Measurements from ENCODE around the gene APLN. TPM values are rescaled to one million over a fixed set of nuclear protein-coding genes. Genes with fewer than 3 reads are reported as not detected.

The APLN gene
- total and polyA plus RNA-seq, 8 donors, result 1.0 to 14.2 (median 5.8) TPM

DNA sequence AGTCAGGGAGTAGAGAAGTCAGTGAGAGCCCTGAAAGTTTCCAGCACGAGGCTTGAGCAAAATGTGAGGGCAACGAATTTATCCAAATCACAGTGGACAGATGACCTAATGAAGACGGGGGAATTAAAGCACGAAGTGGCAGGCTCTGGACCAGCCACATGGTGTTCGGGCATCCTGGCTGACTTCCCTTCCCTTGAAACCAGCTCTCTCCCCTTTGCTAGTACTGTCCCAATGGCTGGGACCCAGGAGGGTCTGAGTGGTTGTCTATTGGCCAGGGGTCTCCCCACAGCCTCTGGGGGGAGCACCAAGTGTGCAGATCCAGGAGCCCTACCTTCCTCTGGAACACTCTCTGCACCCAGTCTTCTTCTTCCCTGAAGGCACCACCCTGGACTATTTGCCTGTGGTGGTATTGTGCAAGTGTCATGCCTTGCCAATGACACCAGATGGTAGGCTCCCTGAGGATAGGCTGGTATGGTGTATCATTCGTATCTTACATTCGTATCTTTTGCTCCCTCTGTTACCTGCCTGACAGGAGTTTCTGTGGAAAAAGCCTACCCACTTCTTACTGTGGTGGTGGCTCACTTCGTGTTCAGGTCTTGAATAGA is 2.1 kb downstream of the APLN start:
- ATAC-seq (no peak), DNase-seq (no peak)
- intact Hi-C loops (cut with DNase I), result no loop called here
- TF ChIP-seq, protein P1, sequence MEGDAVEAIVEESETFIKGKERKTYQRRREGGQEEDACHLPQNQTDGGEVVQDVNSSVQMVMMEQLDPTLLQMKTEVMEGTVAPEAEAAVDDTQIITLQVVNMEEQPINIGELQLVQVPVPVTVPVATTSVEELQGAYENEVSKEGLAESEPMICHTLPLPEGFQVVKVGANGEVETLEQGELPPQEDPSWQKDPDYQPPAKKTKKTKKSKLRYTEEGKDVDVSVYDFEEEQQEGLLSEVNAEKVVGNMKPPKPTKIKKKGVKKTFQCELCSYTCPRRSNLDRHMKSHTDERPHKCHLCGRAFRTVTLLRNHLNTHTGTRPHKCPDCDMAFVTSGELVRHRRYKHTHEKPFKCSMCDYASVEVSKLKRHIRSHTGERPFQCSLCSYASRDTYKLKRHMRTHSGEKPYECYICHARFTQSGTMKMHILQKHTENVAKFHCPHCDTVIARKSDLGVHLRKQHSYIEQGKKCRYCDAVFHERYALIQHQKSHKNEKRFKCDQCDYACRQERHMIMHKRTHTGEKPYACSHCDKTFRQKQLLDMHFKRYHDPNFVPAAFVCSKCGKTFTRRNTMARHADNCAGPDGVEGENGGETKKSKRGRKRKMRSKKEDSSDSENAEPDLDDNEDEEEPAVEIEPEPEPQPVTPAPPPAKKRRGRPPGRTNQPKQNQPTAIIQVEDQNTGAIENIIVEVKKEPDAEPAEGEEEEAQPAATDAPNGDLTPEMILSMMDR (IDR thresholded peaks at IDR 0.05), result no peak
- Histone ChIP-seq H3K4me3 (no peak overlapping the region), H3K27ac (no peak overlapping the region), H3K36me3 (no peaks in the 10 kb centered on the region), H3K9me3 (no peaks in the 10 kb centered on the region), H3K4me1 (peaks cover 5 to 7% of the 10 kb centered on the region in 2 donors), H3K27me3 (peaks cover 0 to 29% of the 10 kb centered on the region in 2 donors)

DNA sequence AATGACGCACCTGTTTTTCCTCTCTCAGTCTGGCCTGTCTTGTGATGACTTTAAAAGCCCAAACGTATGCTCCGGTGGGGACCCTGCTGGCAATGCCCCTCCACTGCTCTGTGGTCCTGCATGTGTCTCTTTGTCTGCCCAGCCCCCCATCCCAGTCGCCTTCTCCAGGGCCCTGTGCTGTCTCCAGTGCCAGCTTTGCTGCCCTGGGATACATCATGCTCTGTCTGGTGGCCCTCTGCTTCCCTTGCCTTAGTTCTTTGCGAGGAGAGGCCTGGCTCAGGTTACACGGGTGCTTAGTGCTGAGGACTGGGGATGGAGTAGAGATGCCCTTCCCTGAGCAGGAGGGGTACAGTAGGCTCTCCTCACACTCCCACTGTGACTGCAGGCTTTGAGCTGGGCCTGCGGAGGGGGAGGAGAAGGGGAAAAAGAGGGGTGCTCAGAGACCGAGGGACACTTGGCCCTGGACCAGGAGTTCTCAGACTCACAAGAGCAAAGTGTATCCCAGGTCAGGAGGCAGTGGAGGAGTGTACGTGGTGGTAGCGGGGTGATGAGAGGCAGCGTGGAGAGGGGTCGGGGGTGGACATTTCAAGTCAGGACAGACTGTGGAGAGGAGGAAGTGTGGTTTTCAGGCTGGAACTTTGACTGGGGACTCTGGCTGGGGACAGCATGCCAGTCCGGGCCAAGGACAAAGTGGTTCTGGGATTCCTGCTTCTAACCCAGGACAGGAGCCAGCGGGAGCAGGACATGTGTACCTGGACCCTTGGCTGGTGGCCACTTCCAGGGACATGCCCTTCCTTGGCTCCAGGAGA is 2.8 kb downstream of the APLN start:
- Histone ChIP-seq H3K9me3 (no peaks in the 10 kb centered on the region), H3K4me1 (peaks cover 5 to 7% of the 10 kb centered on the region in 2 donors), H3K27ac (no peak overlapping the region), H3K27me3 (peaks cover 0 to 29% of the 10 kb centered on the region in 2 donors), H3K36me3 (no peaks in the 10 kb centered on the region), H3K4me3 (no peak overlapping the region)
- intact Hi-C loops (cut with DNase I), result no loop called here
- ATAC-seq (no peak), DNase-seq (no peak)
- TF ChIP-seq, protein P1 (IDR thresholded peaks at IDR 0.05), result no peak

DNA sequence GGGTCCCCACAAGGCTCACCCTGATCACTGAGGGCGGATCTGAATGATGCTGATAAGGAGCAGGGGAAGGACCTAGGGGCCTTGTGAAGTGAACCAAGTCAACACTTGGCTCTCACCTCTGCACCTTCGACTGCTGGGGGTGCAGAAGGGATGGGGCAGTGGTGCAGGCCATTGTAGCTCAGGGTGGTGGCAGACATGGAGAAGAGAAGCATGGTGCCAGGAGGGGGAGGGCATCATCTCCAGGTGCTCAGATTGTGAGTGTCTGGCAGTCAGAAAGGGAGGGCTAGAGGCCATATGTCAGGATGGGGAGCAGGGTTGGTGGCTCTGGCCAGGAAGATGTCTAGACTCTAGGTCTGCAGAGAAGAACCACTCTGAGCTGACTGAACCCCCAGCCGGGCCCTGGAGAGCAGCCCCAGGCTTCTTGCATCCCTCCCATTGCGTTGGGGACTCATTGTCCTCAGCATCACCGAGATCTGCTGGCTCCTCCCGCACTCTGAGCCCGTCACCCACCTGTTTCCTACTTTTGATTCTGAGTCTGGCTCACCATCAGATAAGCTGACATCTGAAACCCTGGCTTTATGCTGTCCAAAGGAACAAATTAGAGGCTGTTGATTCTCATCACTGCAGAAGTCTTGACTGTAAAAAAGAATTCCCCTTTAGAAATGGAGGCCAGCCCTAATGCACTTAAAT is 3.8 kb downstream of the APLN start:
- intact Hi-C loops (cut with DNase I), result no loop called here
- H3K9me3 ChIP-seq, result no peaks in the 10 kb centered on the region
- no peak overlapping the region for H3K4me3 ChIP-seq
- ATAC-seq (no peak), DNase-seq (no peak)
- TF ChIP-seq, protein P1 (IDR thresholded peaks at IDR 0.05), result no peak
- H3K27ac ChIP-seq, result no peak overlapping the region
- peaks cover 0 to 29% of the 10 kb centered on the region in 2 donors for H3K27me3 ChIP-seq
- H3K4me1 ChIP-seq, result peaks cover 5 to 7% of the 10 kb centered on the region in 2 donors
- H3K36me3 ChIP-seq, result no peaks in the 10 kb centered on the region

DNA sequence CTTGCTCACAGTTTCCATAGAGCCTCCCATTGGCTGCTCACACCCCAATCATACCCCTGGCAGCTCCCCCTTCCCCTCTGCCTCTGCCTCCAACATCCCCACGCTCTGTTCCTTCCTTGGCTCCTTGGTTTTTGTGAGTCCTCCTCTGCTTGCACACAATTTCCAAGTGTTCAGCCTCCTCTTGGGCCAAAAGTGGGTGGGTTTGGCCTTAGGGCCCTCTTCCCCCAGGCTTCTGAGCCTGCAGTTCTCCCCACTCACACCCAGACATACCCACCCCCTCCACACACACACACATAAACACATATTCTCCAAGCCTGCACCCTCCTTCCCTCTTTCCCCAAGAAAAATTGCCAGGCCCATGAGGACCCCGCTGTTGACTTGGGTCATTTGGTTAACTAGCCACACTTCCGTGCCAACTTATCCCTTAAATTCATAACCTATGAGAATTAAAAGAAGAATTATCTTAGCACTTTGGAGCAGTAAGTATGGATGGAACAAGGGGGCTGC is 4.5 kb downstream of the APLN start:
- ATAC-seq, result no peak
- intact Hi-C loops (cut with DNase I), result no loop called here
- TF ChIP-seq, protein P1 (IDR thresholded peaks at IDR 0.05), result no peak
- Histone ChIP-seq H3K27me3 (peaks cover 0 to 23% of the 10 kb centered on the region in 2 donors), H3K9me3 (no peaks in the 10 kb centered on the region), H3K27ac (no peak overlapping the region), H3K4me3 (no peak overlapping the region), H3K4me1 (peaks cover 5 to 7% of the 10 kb centered on the region in 2 donors), H3K36me3 (no peaks in the 10 kb centered on the region)
- DNase-seq, result no peak

All from left lung (tissue), 10 donors.